UCSD-AML1 (cell line): ENCODE results near the gene VSNL1.

Experiments used
- DNase-seq: peaks from one replicate; lab custom pipeline; 2025; ENCODE audit not compliant: unreplicated experiment; lab: John Stamatoyannopoulos, UW

VSNL1 gene

GRCh38 chr2:17610521-17610920 lies 70.0 kb downstream of the VSNL1 start:
- no peak for DNase-seq

GRCh38 chr2:17611036-17611435 lies 70.5 kb downstream of the VSNL1 start:
- DNase-seq = no peak

GRCh38 chr2:17614174-17614930 lies 73.9 kb downstream of the VSNL1 start:
- DNase-seq = no peak

- DNase-seq = no peak
These were observed 74.7 kb downstream of the VSNL1 start for GRCh38 chr2:17615147-17615546.

GRCh38 chr2:17615728-17616351 lies 75.3 kb downstream of the VSNL1 start:
- no peak for DNase-seq

GRCh38 chr2:17616405-17616804 lies 75.9 kb downstream of the VSNL1 start:
- no peak for DNase-seq

- DNase-seq = no peak
These were observed 77.0 kb downstream of the VSNL1 start for GRCh38 chr2:17617516-17617915.

- DNase-seq = no peak
These were observed 77.5 kb downstream of the VSNL1 start for GRCh38 chr2:17617955-17618354.

- no peak for DNase-seq
These were observed 79.8 kb downstream of the VSNL1 start for GRCh38 chr2:17620280-17620679.

- DNase-seq = no peak
These were observed 80.3 kb downstream of the VSNL1 start for GRCh38 chr2:17620841-17621240.

GRCh38 chr2:17621781-17622180 lies 81.3 kb downstream of the VSNL1 start:
- no peak for DNase-seq

- no peak for DNase-seq
These were observed 85.0 kb downstream of the VSNL1 start for GRCh38 chr2:17625446-17625845.

- DNase-seq = no peak
These were observed 86.5 kb downstream of the VSNL1 start for GRCh38 chr2:17626986-17627385.

- no peak for DNase-seq
These were observed 86.9 kb downstream of the VSNL1 start for GRCh38 chr2:17627434-17627833.

GRCh38 chr2:17628349-17629261 lies 88.1 kb downstream of the VSNL1 start:
- no peak for DNase-seq

GRCh38 chr2:17630089-17630488 lies 89.6 kb downstream of the VSNL1 start:
- DNase-seq = no peak

- DNase-seq = no peak
These were observed 94.5 kb downstream of the VSNL1 start for GRCh38 chr2:17634997-17635396.

GRCh38 chr2:17636257-17636656 lies 95.8 kb downstream of the VSNL1 start:
- DNase-seq = no peak

GRCh38 chr2:17637131-17637906 lies 96.8 kb downstream of the VSNL1 start:
- no peak for DNase-seq

GRCh38 chr2:17638196-17638743 lies 97.8 kb downstream of the VSNL1 start:
- DNase-seq = no peak

- no peak for DNase-seq
These were observed 99.9 kb downstream of the VSNL1 start for GRCh38 chr2:17640406-17640805.
